GM23248 (cell line): ENCODE data around the gene GALNT8.

Experiments
- EZH2 ChIP-seq: fragments of 200-600 bp; sonication (generic); IDR thresholded peaks from 2 replicates; pipeline ENCODE4 v1.6.1; 2018; ENCODE audit warnings: antibody characterized with exemption, mild to moderate bottlenecking; ENCODE audit not compliant: insufficient read depth, poor library complexity, severe bottlenecking
- EZH2phosphoT487 ChIP-seq: fragments of 200-600 bp; sonication (generic); IDR thresholded peaks from 2 replicates; pipeline ENCODE4 v1.6.1; 2018; ENCODE audit warnings: antibody characterized with exemption, moderate library complexity, mild to moderate bottlenecking, low read depth; ENCODE audit not compliant: insufficient read depth

DNA sequence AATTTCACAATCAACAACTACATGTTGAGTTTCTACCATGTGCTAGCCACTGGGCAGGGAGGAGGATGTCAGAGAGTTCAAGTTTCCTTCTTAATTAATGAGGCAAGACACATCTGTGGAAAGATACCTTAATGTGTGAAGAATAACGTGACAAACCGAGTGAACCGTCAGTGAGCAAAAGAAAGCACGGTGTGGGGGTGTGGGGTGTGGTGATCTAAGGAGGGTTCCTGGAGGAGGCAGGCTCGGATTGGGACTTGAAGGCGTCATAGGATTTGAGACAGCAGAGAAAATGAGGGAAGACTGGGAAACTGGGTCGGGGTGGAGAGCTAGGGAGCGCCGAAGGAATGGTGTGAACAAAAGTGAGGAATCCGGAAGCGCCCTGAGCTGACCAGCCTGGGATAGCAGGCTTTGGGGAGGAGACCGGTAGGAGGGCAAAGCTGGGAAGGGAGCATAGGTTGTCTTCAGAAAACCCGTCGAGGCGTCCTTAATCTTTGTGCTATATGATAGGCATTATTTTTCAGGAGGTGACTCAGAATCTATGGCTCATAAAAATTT is 22.3 kb downstream of the GALNT8 start:
- TF ChIP-seq EZH2phosphoT487: no peak
- no peak for TF ChIP-seq EZH2
